ENCODE data around the gene CCDC158.

CCDC158 gene

GRCh38 chr4:76276813-76277212 is 144.1 kb downstream of the CCDC158 start:
- DNase-seq = no peak

GRCh38 chr4:76275486-76276124 is 145.3 kb downstream of the CCDC158 start:
- DNase-seq = peak in 1 of 2 experiments; percentile 10

- DNase-seq = no peak
These were observed 147.9 kb downstream of the CCDC158 start for GRCh38 chr4:76272999-76273398.

GRCh38 chr4:76272582-76272981 is 148.4 kb downstream of the CCDC158 start:
- DNase-seq = no peak

- no peak for DNase-seq
These were observed 148.9 kb downstream of the CCDC158 start for GRCh38 chr4:76272073-76272472.

- no peak for DNase-seq
These were observed 149.7 kb downstream of the CCDC158 start for GRCh38 chr4:76271248-76271647.

GRCh38 chr4:76270244-76271175 is 150.4 kb downstream of the CCDC158 start:
- no peak for DNase-seq

- no peak for DNase-seq
These were observed 153.1 kb downstream of the CCDC158 start for GRCh38 chr4:76267811-76268210.

- DNase-seq = no peak
These were observed 154.3 kb downstream of the CCDC158 start for GRCh38 chr4:76266627-76267026.

GRCh38 chr4:76265631-76266218 is 155.2 kb downstream of the CCDC158 start:
- no peak for DNase-seq
